Stimulated activated CD4-positive, alpha-beta T cell treated with anti-CD3 and anti-CD28 coated beads, Interleukin-12 subunit alpha, Interleukin-12 subunit beta, amount 100 ng/mL, for 24 hours (primary cell): ENCODE results near the gene MORN3.

ENCODE experiments used
- DNase-seq, 2 experiments: peaks; one replicate each; pipeline ENCODE4 v3.0.0-alpha.2; 2020; ENCODE audit warnings: low read depth in 2 of 2

MORN3 gene

GRCh38 chr12:121602766-121603165 is 66.7 kb downstream of the MORN3 start:
- DNase-seq, result no peak

DNA sequence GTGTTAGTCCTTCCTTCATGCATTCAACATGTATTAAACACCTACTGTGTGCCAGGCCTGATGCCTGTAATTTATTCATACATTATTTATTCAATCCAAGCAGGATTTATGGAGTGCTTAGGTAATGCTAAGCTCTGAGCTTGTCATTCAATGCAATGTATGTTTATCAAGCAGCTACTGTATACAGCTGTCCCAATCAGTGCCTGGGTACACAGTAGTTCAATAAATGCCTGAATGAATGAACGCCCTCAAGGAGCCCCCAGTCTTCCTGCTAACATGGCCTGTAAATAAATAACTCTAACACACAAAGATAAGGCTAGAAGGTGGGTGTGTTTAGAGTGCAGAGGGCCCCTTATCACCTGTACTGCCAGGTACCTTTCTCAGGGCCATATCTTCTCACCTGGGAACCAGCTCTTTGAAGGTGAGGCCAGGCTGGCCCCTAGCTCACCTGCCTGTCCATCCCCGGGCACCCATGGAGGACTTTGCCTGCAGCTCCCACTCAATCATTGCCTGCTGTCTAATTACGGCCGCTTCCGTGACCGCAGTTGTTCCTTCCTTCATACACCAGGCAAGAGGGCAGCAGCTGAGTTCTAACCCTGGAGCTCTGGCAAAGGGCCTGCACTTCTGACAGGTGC is 68.6 kb downstream of the MORN3 start:
- DNase-seq, result no peak
